NCI-H187 (cell line): ENCODE results near the gene CYP27B1.

ENCODE experiments used
- DNase-seq, 2 experiments: peaks; one replicate each; lab custom pipeline; 2025; lab: John Stamatoyannopoulos, UW

The CYP27B1 gene

GRCh38 chr12:57735952-57736740 is 30.7 kb downstream of the CYP27B1 start:
- no peak for DNase-seq

GRCh38 chr12:57735198-57735855 is 31.6 kb downstream of the CYP27B1 start:
- DNase-seq: no peak

DNA sequence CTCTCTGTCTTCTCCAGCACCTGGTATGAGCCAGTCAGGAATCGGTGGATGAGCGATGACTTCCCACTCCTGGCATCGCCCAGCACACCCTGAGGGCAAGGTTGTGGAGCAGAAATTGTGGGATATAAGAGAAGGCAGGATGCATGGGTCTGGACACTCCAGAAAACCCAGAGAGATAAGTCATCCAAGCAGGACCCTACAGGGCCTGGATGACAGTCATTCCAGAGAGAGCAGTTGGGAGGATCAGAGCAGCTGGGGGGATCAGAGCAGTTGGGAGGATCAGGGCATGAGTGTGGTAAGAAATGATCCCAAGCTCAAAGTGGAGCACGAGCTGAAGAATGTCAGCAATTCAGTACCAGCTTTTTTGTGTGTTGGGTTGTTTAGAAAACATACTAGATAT is 32.3 kb downstream of the CYP27B1 start:
- no peak for DNase-seq

GRCh38 chr12:57733928-57734327 is 33.0 kb downstream of the CYP27B1 start:
- DNase-seq: no peak

DNA sequence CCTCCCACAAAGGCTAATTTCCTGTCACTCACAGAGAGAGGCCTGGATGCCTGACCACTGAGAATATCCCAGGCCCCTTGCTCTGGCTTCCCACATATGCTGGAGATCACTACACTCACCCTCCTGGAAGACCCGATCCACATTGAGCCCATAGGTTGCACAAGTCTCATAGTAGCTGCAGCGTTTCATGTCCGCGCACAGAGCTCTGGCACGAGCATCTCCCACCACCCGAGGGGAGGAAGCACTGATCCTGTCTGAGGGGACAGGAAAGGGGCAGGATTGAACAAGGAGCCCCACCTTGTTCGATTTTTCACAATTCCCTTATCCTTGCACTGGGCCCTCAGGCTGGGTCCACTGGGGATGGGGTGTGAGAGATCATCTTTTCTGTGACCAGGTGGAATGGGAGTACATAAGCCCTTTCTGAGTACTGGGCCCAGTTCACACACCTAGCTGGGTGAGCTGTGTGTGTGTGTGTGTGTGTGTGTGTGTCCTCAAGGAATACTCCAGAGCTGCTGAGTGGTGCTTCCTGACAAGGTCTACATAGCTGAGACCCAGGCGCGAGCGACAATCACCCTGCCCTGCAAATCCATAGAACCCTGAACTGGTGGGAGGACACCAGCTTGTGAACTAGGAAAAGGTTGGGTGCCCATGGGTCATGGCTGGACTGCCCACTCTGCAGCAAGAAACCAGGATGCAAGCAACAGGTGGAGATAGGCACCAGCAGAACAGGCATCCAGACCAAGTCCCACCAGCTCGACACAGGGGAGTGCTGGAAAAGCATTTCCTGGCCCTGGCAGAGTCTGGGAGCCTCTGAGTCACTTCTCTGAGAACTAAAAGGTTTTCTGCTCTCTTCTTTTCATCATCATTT is 33.9 kb downstream of the CYP27B1 start:
- DNase-seq: no peak

GRCh38 chr12:57732270-57732669 is 34.6 kb downstream of the CYP27B1 start:
- DNase-seq: no peak

- no peak for DNase-seq
Observed at GRCh38 chr12:57731411-57732080, 35.3 kb downstream of the CYP27B1 start.

GRCh38 chr12:57730336-57731067 is 36.4 kb downstream of the CYP27B1 start:
- DNase-seq: no peak

DNA sequence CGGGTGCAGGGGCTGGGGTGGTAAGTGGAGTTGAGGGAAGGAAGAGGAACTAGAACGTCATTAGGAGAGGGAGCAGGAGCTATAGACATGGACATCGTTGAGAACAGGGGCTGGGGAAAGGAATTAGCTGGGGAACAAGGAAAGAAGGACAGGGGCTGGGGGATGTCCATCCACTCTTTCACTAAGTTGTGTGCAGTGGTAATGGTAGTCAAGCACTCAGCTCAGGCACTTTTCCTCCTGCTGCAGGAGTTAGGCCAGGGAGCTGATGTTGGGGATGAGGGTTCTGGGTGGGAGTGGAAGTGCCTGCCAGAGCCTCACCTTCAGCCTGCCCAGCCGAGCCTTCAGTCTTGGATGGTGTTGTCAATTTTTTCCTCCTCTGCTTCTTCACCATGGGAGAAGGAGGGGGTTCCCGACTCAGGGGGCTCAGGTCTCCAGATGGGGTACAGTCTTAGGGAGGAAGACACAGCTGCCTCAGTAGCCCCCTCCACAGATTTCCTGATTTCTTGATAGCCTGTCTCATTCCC is 37.5 kb downstream of the CYP27B1 start:
- DNase-seq: no peak

GRCh38 chr12:57727758-57728395 is 39.0 kb downstream of the CYP27B1 start:
- no peak for DNase-seq

DNA sequence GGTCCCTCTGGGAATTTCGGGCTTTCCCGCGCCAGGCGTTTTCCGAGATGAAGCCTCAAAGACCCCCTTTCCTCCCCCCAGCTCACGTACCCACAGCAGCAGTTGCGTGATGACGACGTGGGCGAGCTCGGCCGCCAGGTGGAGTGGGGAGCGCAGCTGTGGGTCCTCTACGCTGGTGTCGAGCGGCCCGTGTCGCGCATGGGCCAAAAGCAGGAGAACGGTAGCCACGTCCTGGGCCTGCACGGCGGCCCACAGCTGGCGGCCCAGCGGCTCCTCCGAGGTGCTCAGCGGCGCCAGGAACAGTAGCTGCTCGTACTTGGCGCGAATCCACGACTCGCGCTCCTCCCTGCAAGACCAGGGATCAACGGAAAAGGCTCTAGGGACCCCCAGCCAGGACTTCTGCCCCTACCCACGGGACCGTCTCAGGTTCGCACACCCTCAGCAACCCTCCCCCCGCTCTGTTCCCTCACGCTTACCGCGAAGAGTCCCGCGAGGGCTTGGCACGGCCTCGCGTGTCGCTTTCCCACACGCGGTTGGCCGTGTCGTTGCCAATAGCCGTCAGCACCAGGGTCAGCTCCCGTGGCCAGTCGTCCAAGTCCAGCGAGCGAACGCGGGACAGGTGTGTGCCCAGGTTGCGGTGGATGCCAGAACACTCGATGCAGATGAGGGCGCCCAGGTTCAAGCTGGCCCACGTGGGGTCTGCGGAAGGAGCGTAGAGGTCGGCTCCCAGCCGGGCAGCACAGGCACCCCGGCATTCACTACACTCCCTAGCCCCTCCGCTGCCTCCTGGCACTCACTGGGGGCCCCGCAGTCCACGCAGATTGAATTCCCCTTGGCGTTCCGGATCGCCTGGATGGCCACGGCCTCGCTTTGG is 39.8 kb downstream of the CYP27B1 start:
- DNase-seq: peak in 1 of 2 experiments; percentile 19

GRCh38 chr12:57726151-57726883 is 40.6 kb downstream of the CYP27B1 start:
- peak; percentile 45 to 91 for DNase-seq

GRCh38 chr12:57725851-57726150 is 41.1 kb downstream of the CYP27B1 start:
- no peak for DNase-seq

DNA sequence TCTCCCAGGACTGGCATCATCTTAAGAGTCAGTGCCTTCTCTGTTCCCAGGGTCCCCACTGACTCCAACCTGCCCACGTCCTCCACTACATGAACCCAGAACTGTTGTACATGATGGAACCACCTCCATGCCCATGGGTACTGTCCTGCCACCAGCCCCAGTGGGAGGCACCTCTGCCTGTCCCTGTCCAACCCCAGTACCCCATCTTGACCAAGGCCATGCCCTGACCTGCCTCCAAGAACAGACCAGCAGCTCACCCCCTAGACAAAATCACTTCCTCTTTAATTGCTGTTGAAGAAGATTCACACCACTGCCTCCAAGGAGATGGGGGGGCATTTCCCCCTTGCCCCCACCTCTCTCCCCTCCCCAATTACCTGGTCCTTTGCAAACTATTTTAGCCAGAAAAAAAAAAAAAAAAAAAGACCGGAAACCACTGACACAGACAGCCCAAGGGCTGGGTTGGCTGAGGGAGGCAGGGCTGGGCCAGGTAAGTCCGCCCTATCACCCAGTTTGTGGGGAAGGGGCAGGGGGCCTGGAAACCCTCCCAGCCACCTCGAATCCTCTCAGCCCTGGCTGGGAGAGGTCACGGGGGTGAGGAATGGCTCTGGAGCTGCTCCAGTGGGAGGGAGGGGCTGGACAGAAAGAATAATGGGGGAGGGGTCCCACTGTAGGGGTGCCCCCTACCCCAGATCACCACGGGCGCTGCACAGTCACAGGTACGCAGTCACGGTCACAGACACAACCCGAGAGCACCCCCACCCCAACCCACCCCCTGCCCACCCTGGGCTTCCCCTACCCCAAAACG is 41.7 kb downstream of the CYP27B1 start:
- DNase-seq: no peak

DNA sequence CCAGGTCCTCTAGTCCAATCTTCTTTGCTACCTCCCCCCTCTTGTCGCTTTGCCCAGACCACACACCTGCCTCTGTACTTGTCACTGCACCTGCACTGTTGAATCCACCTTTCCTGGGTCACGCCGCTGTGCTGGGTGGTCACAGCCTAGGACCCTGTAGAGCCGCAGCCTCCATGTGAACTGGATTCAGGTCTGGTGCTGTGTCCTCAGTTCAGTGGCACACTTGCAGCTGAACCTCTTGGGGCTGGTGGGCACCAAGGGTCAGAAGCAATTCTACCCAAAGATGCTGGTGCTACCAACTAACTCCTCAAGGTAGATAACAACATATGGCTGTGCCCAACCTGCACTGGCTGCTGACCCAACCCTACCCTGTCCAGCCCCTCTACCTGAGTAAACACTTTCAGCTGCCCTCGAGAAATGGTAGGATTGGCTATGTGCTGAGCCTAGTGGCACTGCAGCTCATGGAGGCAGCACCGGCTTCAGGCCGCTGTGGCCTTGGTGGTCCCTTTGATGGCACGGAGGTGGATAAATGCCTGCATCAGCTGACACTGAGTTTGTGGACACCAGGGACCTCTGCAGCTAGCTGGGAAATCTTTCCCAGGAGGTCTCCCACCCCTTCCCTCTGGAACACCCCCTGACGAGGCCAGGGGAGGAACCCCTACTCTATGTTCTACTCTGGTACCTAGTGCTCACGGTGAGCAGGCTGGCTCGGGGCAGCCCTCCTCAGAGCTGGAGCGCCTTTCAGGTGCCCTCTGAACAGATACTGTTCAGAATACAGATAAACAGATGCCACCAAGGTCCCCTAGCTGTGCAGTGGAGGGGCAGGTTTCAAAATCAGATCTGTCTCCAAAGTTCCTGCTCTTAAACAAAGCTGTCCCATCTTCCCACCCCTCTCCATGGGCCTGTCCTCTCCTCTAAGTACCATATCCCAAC is 42.6 kb downstream of the CYP27B1 start:
- DNase-seq: no peak

DNA sequence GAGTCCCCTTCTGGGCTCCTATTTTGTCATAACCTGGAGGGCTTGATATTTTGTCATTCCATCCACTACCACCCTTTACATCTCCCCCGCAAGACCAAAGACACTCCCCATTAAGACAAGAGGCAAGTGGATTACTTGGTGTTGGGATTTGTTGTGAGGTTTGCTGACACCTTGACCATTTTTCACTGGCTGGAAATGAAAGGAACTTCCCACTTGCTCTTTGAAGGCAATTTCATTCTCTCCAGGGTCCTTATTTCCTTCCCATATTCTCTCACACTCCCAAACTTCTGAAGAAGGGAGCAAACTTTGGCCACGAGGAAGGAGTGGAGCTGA is 43.3 kb downstream of the CYP27B1 start:
- no peak for DNase-seq
